Measurements from ENCODE around the gene CD58. TPM values are rescaled to one million over a fixed set of nuclear protein-coding genes. Genes with fewer than 3 reads are reported as not detected.

CD58 gene
- total RNA-seq, 4 donors from 2014 or later: 14.3 to 32.4 (median 24.8) TPM

- 100% methylated on average over 4 of the region's 13 CpGs; no CpG with 5 or more reads in 1 of the 2 donors for WGBS, 2 donors (ENCODE audit: low coverage in 1 of 2)
- ATAC-seq: no peak
- H3K4me3 ChIP-seq: no peak overlapping the region
Observed at GRCh38 chr1:116531917-116532316, 38.9 kb downstream of the CD58 start.

GRCh38 chr1:116529681-116530080, 41.1 kb downstream of the CD58 start:
- no peak overlapping the region for H3K27ac ChIP-seq
- no peak for TF ChIP-seq POLR2A (IDR thresholded peaks at IDR 0.05)
- TF ChIP-seq CTCF (IDR thresholded peaks at IDR 0.05): no peak
- TF ChIP-seq POLR2AphosphoS5 (IDR thresholded peaks at IDR 0.05): no peak
- no peak for TF ChIP-seq EP300 (IDR thresholded peaks at IDR 0.05)
- H3K4me1 ChIP-seq: no peaks in the 10 kb centered on the region
- no peaks in the 10 kb centered on the region for H3K27me3 ChIP-seq
- no peak overlapping the region for H3K4me3 ChIP-seq
- ATAC-seq: no peak
- no peaks in the 10 kb centered on the region for H3K9me3 ChIP-seq
- peaks cover 0 to 30% of the 10 kb centered on the region in 2 donors for H3K36me3 ChIP-seq
- WGBS, 2 donors (ENCODE audit: low coverage in 1 of 2): 78 to 81% methylated on average over 1 to 3 of the region's 3 CpGs

More at GRCh38 chr1:116531917-116532316, 38.9 kb downstream of the CD58 start:
- peaks cover 0 to 48% of the 10 kb centered on the region in 2 donors for H3K36me3 ChIP-seq
- no peaks in the 10 kb centered on the region for H3K9me3 ChIP-seq
- H3K4me1 ChIP-seq: no peaks in the 10 kb centered on the region
- H3K27ac ChIP-seq: no peak overlapping the region
- TF ChIP-seq EP300 (IDR thresholded peaks at IDR 0.05) (no peak), POLR2AphosphoS5 (IDR thresholded peaks at IDR 0.05) (no peak), POLR2A (IDR thresholded peaks at IDR 0.05) (no peak), CTCF (IDR thresholded peaks at IDR 0.05) (no peak)
- H3K27me3 ChIP-seq: no peaks in the 10 kb centered on the region

- H3K9me3 ChIP-seq: no peaks in the 10 kb centered on the region
- ATAC-seq: no peak
- H3K4me1 ChIP-seq: no peaks in the 10 kb centered on the region
- no peak for TF ChIP-seq POLR2A (IDR thresholded peaks at IDR 0.05)
- TF ChIP-seq POLR2AphosphoS5 (IDR thresholded peaks at IDR 0.05): no peak
- TF ChIP-seq EP300 (IDR thresholded peaks at IDR 0.05): no peak
- no peak for TF ChIP-seq CTCF (IDR thresholded peaks at IDR 0.05)
- WGBS, 2 donors (ENCODE audit: low coverage in 1 of 2): 81 to 100% methylated on average over 1 to 3 of the region's 3 CpGs
- no peaks in the 10 kb centered on the region for H3K27me3 ChIP-seq
- H3K4me3 ChIP-seq: no peak overlapping the region
- no peak overlapping the region for H3K27ac ChIP-seq
- H3K36me3 ChIP-seq: peaks cover 0 to 25% of the 10 kb centered on the region in 2 donors
Observed at GRCh38 chr1:116529199-116529631, 41.6 kb downstream of the CD58 start.

GRCh38 chr1:116528329-116529083, 42.3 kb downstream of the CD58 start:
- ATAC-seq: no peak
- no peaks in the 10 kb centered on the region for H3K27me3 ChIP-seq
- H3K27ac ChIP-seq: no peak overlapping the region
- WGBS, 2 donors (ENCODE audit: low coverage in 1 of 2): 80 to 88% methylated on average over 1 of the region's 1 CpG
- peaks cover 0 to 18% of the 10 kb centered on the region in 2 donors for H3K36me3 ChIP-seq
- TF ChIP-seq EP300 (IDR thresholded peaks at IDR 0.05) (no peak), CTCF (IDR thresholded peaks at IDR 0.05) (no peak), POLR2AphosphoS5 (IDR thresholded peaks at IDR 0.05) (no peak), POLR2A (IDR thresholded peaks at IDR 0.05) (no peak)
- H3K4me1 ChIP-seq: no peaks in the 10 kb centered on the region
- no peak overlapping the region for H3K4me3 ChIP-seq
- H3K9me3 ChIP-seq: no peaks in the 10 kb centered on the region

- Histone ChIP-seq H3K36me3 (peaks cover 0 to 8% of the 10 kb centered on the region in 2 donors), H3K4me3 (no peak overlapping the region), H3K9me3 (no peaks in the 10 kb centered on the region), H3K27me3 (no peaks in the 10 kb centered on the region), H3K4me1 (no peaks in the 10 kb centered on the region), H3K27ac (no peak overlapping the region)
- WGBS, 2 donors (ENCODE audit: low coverage in 1 of 2): 86 to 100% methylated on average over 1 to 2 of the region's 2 CpGs
- TF ChIP-seq POLR2AphosphoS5 (IDR thresholded peaks at IDR 0.05) (no peak), CTCF (IDR thresholded peaks at IDR 0.05) (no peak), POLR2A (IDR thresholded peaks at IDR 0.05) (no peak), EP300 (IDR thresholded peaks at IDR 0.05) (no peak)
- ATAC-seq: no peak
Observed at GRCh38 chr1:116525440-116525839, 45.4 kb downstream of the CD58 start.
